GM19193 (cell line): ENCODE data around the gene AKR1D1.

Source experiments
- POLR2A ChIP-seq: IDR thresholded peaks from 4 replicates; pipeline ENCODE4 v1.6.1; 2011; ENCODE audit not compliant: insufficient read depth, insufficient read length; ENCODE audit errors: extremely low read depth

The AKR1D1 gene

GRCh38 chr7:138095972-138096935 lies 20.0 kb downstream of the AKR1D1 start:
- no peak for TF ChIP-seq POLR2A

- TF ChIP-seq POLR2A, result no peak
Observed at GRCh38 chr7:138097064-138097741, 20.9 kb downstream of the AKR1D1 start.

- no peak for TF ChIP-seq POLR2A
Observed at GRCh38 chr7:138099813-138100212, 23.6 kb downstream of the AKR1D1 start.

- TF ChIP-seq POLR2A, result no peak
Observed at GRCh38 chr7:138105221-138105620, 29.0 kb downstream of the AKR1D1 start.

- no peak for TF ChIP-seq POLR2A
Observed at GRCh38 chr7:138115047-138115446, 38.8 kb downstream of the AKR1D1 start.

GRCh38 chr7:138116141-138116540 lies 39.9 kb downstream of the AKR1D1 start:
- TF ChIP-seq POLR2A, result no peak

- no peak for TF ChIP-seq POLR2A
Observed at GRCh38 chr7:138116892-138117291, 40.6 kb downstream of the AKR1D1 start.

- no peak for TF ChIP-seq POLR2A
Observed at GRCh38 chr7:138120140-138120827, 44.0 kb downstream of the AKR1D1 start.

GRCh38 chr7:138122162-138122561 lies 45.9 kb downstream of the AKR1D1 start:
- TF ChIP-seq POLR2A, result no peak

- TF ChIP-seq POLR2A, result no peak
Observed at GRCh38 chr7:138125119-138125518, 48.9 kb downstream of the AKR1D1 start.

GRCh38 chr7:138125598-138126111 lies 49.4 kb downstream of the AKR1D1 start:
- TF ChIP-seq POLR2A, result no peak

- no peak for TF ChIP-seq POLR2A
Observed at GRCh38 chr7:138126928-138127327, 50.7 kb downstream of the AKR1D1 start.

GRCh38 chr7:138127996-138128395 lies 51.7 kb downstream of the AKR1D1 start:
- no peak for TF ChIP-seq POLR2A

- TF ChIP-seq POLR2A, result no peak
Observed at GRCh38 chr7:138129551-138130165, 53.4 kb downstream of the AKR1D1 start.
